GM04504 (cell line): ENCODE measurements around the gene DNAJC2.
"Not testable (repeated sequence)": the region's sequence is repeated elsewhere in the genome, so short reads cannot be mapped to it uniquely, and the experiment has no call there.

Source experiments
- DNase-seq: peaks from one replicate; pipeline ENCODE4 v3.0.0-alpha.2; 2012; ENCODE audit warnings: low read depth

The DNAJC2 gene

DNA sequence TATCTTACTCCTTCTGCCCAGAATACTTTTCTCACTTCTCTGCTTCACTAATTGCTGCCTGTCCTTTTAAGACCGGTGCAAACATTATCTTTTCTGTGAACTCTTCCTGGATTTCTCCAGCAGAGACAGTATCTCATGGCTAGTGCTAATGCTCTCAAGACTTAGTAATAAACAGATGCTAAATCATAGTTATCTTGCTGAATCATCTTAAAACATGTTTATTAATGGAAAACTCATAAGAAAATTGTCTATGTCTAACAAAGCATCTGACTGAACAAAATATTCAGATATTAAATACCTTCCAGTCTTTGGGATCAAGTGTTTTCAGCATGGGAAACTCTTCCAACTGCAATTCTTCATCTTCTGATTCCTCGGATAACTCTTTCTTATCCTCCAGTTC, 3.1 kb downstream of the DNAJC2 start:
- DNase-seq = no peak

DNA sequence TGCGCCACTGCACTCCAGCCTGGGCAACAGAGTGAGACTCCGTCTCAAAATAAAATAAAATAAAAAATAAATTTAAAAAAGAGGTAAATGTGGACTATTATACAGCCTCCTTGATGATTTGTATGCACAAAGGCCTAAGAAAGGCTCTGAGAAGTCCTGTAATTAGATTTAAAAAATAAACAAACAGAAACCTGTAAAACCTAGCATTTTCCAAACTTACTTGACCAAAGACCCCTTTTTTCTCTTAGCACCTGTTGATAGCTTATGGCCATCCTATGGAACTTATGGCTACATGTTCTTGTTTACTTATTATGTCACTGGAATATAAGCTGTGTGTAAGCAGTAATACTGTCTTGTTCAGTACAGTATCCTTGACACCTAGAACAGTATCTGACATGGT, 5.7 kb downstream of the DNAJC2 start:
- no peak for DNase-seq

GRCh38 chr7:103336761-103337160, 7.8 kb downstream of the DNAJC2 start:
- no peak for DNase-seq

DNA sequence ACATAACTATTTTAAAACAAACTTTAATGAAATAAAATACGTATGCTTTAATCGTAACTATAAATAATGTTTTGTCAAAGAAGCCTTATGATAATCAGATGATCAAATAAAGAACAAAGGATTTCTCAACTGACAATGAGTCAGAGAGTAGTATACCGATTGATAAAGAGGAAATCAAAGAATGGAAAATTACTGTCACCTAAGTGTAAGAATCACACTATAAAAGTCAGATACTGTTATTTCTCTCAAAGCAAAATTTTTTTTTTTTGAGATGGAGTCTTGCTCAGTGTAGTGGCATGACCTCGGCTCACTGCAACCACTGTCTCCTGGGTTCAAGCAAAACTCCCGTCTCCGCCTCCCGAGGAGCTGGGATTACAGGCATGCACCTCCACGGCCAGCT, 18.8 kb downstream of the DNAJC2 start:
- no peak for DNase-seq

DNA sequence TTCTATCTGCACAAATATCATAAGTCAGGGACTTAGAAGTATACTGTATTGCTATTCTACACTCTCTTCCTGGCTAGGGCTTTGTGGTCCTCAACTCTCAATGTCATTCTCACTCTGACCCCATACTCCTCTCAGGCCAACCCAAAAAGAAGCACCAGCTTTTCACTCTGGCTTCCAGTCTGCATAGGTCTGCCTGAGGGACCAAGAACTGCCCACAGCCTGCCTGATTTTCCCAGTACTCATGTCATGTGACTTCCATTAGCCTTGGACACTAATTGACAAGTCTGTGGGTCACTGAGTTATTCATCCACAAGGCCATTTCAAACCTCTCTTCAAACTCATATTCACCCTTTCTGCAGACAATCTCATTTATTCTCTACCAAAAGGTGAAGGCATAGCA, 27.6 kb downstream of the DNAJC2 start:
- DNase-seq = no peak

- DNase-seq = no peak
Measured at GRCh38 chr7:103316380-103316941, 28.1 kb downstream of the DNAJC2 start.

GRCh38 chr7:103314852-103315251, 29.7 kb downstream of the DNAJC2 start:
- no peak for DNase-seq

GRCh38 chr7:103307503-103308231, 36.9 kb downstream of the DNAJC2 start:
- DNase-seq = no peak

- DNase-seq = no peak
Measured at GRCh38 chr7:103301441-103301840, 43.1 kb downstream of the DNAJC2 start.

GRCh38 chr7:103299660-103300059, 44.9 kb downstream of the DNAJC2 start:
- DNase-seq = no peak

DNA sequence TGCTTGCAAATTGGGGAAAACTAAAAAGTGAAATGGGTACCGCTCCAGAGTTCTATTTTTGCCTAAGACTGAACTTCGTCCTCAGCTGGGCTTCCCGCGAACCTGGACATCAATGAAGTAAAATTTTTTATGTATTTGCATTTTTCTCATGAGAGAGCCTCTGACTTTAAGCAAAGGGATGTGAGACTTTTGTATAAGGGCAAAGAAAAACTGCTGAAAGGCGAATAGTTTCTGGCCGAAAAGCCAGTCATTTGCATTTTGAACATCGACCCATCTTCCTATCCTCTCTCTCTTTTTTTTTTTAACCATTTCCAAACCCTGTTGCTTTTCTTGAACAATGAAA, 46.8 kb downstream of the DNAJC2 start:
- no peak for DNase-seq

- peak; percentile 81 for DNase-seq
Measured at GRCh38 chr7:103296901-103297836, 47.4 kb downstream of the DNAJC2 start, which contains the start of gene PMPCB. TSS of gene PMPCB (plus strand) at chr7:103297435. CDS start at chr7:103297460, 25 bp downstream.

- no peak for DNase-seq
Measured at GRCh38 chr7:103293526-103293925, 51.0 kb downstream of the DNAJC2 start.

DNA sequence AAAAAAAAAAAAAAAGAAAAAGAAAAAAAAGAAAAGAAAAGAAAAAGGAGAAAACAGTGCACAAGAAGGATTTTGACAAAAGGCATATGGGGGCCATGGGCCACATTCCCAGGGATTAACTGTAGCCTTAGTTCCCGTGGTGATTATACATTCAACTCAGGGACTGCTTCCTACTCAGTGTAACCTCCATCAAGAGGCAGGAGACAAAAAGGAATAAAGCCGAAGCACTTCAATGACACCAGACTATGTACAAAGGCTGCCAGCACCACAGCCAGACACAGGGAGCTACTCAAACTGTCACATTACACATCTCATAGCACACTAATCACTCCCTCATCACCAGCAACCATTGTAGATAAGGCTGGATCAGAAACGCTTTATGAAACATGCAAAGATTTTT, 52.4 kb downstream of the DNAJC2 start:
- no peak for DNase-seq

DNA sequence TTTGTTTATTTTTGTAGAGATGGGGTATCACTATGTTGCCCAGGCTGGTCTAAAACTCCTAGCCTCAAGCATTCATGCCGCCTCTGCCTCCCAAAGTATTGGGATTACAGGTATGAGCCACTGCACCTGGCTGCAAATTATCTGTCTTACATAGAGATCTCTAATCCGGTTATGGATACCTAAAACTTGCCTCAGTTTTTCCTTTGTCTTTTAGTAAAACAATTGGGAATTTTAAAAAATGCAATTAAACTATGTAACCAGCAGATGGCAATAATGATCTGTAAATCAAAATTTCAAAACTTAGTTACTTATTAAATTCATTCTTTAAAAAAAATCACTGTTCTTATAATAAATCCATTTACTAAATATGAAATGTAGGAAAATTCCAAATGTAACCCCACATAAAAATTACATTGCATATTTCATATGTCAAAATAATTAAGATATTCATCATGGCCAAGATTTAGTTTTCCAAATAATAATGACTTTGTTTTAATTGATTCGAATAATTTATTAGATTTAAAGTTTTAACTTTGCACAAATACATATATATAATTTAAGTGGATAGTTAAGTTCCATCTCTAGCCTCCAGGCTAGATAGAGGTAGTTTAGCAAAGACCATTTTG, 61.7 kb downstream of the DNAJC2 start:
- DNase-seq = not testable (repeated sequence)

GRCh38 chr7:103280803-103281155, 63.8 kb downstream of the DNAJC2 start:
- not testable (repeated sequence) for DNase-seq

GRCh38 chr7:103279963-103280802, 64.4 kb downstream of the DNAJC2 start:
- DNase-seq = not testable (repeated sequence)

DNA sequence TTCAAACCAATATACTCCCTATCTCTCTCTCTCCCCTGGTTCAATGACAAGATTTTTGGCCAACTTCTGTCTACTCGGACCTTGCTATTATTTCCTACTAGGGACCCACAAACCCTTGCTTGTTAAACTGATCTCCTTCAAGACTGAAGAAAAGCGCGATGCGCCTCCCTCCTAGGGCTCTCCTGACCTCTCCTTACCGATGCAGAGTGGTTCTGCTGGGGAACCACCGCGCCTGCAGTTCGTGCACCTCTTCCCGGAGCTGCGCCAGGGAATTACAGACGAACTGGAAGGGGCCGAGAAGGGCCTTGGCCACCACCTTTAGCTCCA, 65.0 kb downstream of the DNAJC2 start:
- DNase-seq = not testable (repeated sequence)

DNA sequence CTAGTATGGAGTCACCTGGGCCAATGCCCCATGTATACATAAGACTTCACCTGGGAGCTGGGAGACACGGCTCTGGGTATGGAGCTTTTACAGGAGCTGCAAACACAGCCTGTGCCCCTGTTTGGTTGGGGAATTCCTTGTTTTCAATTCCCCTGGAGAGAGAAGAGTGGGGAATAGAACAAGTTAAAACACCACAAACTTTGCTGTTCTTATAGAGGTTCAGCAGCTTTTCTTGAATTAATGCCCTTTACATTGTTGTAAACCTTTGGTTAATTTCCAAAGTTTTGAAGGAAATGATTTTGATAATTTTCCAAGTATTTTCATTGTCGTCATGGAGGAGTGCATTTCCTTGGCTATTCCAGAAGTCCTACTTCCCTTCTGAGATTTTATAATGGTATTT, 66.4 kb downstream of the DNAJC2 start:
- DNase-seq = not testable (repeated sequence)

DNA sequence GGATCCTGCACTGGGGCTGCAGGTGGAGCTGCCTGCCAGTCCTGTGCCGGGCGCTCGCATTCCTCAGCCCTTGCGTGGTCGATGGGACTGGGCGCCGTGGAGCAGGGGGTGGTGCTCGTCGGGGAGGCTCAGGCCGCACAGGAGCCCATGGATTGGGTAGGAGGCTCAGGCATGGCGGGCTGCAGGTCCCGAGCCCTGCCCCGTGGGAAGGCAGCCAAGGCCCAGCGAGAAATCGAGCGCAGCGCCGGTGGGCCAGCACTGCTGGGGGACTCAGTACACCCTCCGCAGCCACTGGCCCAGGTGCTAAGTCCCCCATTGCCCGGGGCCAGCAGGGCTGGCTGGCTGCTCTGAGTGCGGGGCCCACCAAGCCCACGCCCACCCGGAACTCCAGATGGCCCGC, 69.7 kb downstream of the DNAJC2 start:
- DNase-seq = not testable (repeated sequence)

- DNase-seq = not testable (repeated sequence)
Measured at GRCh38 chr7:103273374-103273773, 71.2 kb downstream of the DNAJC2 start.

- not testable (repeated sequence) for DNase-seq
Measured at GRCh38 chr7:103266229-103266628, 78.3 kb downstream of the DNAJC2 start.
